GM12865 (cell line): Measurements from ENCODE around the gene GTPBP1.

ENCODE experiments used
- DNase-seq: peaks from one replicate; pipeline ENCODE4 v3.0.0; 2010; ENCODE audit warnings: low read depth
- H3K4me3 ChIP-seq: 2 replicates; pipeline ENCODE4 v1.5.1; 2011; ENCODE audit warnings: mild to moderate bottlenecking, low read depth, low read length, control low read depth
- CTCF ChIP-seq: IDR thresholded peaks from 2 replicates; pipeline ENCODE4 v1.5.1; 2011; ENCODE audit warnings: low read length, control low read depth, low read depth, inconsistent platforms; ENCODE audit not compliant: insufficient read depth; ENCODE audit errors: missing control alignments

GTPBP1 gene

GRCh38 chr22:38776086-38776485 lies 70.3 kb downstream of the GTPBP1 start:
- H3K4me3 ChIP-seq, result no peak overlapping the region
- no peak for TF ChIP-seq CTCF
- DNase-seq, result no peak

- no peak for TF ChIP-seq CTCF
- no peak for DNase-seq
- no peak overlapping the region for H3K4me3 ChIP-seq
These were observed 71.4 kb downstream of the GTPBP1 start for GRCh38 chr22:38777087-38777671.

GRCh38 chr22:38781033-38781432 lies 75.3 kb downstream of the GTPBP1 start:
- H3K4me3 ChIP-seq, result no peak overlapping the region
- TF ChIP-seq CTCF, result no peak
- no peak for DNase-seq

GRCh38 chr22:38782402-38783094 lies 76.8 kb downstream of the GTPBP1 start:
- no peak for DNase-seq
- H3K4me3 ChIP-seq, result no peak overlapping the region
- TF ChIP-seq CTCF, result no peak
